HG02763 (cell line): Measurements from ENCODE around the gene CACNA1A.

Experiments used
- ATAC-seq: cut with Tn5 transposase; IDR thresholded peaks from one replicate; pipeline ENCODE4 v1.9.1; 2021; ENCODE audit warnings: mild to moderate bottlenecking, moderate library complexity; ENCODE audit not compliant: unreplicated experiment

The CACNA1A gene

DNA sequence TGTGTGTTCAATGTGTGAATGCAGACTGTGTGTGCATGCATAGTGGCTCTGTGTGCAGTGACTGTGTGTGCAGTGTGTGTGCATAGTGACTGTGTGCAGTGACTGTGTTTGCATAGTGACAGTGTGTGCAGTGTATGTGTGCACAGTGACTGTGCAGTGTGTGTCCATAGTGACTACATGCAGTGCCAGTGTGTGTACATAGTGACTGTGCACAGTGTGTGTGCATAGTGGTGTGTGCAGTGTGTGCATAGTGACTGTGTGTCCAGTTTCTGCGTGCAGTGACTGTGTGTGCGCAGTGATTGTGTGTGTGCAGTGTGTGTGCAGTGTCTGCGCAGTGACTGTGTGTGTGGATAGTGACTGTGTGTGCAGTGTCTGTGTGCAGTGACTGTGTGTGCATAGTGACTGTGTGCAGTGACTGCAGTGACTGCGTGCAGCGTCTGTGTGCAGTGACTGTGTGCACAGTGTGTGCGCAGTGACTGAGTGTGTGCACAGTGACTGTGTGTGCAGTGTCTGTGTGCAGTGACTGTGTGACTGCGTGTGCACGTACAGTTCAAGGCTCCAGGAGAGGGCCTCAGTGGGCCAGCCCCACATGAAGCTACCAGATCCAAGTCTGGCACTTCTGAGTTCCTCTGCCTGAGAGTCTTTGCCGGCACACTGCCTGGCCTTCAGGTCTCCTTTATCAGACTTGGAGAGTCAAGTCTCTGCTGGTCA lies 265.8 kb downstream of the CACNA1A start:
- ATAC-seq = no peak

GRCh38 chr19:13238891-13239534 lies 267.3 kb downstream of the CACNA1A start:
- ATAC-seq = no peak

DNA sequence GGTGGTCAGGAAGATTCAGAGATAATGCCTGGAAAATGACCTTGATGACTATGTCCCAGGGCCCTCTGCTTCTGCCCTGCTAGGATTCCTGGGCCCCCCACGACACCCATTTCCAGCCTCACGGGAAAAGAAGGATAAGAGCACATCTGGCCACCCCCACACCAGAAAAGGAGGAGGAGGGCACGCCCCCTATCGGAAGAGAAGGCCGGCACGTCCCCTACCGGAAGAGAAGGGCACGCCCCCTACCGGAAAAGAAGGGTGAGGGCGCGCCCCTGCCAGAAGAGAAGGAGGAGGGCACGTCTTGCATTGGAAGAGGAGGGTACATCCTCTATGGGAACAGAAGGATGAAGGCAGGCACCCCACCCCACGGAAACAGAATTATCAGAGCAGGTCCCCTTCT lies 271.8 kb downstream of the CACNA1A start:
- ATAC-seq = no peak

DNA sequence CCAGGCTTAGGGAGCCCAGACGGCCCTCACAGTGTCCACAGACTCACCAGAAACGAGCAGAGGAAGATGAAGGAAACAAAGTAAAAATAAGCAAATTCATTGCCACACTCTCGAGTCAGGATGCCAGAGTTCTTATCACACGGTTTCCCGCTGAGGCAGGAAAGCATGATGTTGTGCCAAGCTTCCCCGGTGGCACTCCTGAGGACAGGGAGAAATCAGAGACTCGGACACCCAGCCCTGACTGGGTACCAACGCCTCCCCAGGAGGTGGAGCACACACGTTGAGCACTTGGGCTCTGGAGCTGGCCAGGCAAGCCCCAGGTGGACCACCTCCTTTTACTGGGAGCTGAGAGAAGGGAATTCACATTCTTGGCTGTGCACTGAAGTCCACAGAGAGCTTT lies 274.6 kb downstream of the CACNA1A start:
- no peak for ATAC-seq

- no peak for ATAC-seq
These were observed 277.0 kb downstream of the CACNA1A start for GRCh38 chr19:13229246-13229645.

DNA sequence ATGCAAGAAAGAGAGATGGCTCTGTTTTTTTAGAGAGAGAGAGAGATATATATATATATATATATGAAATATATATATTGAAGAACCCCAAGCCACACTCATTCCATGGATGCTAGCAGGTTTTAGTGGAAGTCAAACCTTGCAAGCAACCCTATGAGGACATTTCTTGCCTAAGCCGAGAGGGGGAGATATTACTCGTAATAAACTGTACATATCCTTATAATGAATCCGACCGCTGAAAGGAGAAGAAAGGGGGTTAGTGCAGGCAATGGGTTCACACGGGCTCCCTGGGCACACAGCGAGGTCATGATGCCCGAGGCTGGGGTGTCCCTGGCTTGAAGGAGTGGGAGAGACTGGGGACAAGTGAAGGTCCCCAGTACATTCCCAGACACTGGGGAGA lies 277.7 kb downstream of the CACNA1A start:
- ATAC-seq = no peak

DNA sequence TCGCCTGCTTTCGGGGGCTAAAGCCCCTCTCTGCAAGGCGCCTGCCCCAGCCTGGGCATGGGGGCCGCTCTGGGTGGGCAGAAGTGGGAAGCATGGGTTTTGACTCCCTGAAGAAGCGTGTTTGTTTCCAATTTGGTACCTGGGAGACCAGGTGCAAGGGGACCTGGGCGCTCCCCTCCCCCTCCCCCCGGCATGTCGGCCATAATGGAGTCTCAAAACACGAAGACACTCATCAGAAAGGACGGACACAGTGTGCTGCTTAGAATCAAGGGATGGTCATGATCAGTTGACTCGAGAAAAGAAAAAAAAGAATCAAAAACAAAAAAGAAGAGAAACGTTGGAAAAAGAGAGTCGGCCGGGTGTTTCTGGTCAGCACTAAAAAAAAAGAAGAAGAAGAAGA lies 279.3 kb downstream of the CACNA1A start:
- no peak for ATAC-seq

DNA sequence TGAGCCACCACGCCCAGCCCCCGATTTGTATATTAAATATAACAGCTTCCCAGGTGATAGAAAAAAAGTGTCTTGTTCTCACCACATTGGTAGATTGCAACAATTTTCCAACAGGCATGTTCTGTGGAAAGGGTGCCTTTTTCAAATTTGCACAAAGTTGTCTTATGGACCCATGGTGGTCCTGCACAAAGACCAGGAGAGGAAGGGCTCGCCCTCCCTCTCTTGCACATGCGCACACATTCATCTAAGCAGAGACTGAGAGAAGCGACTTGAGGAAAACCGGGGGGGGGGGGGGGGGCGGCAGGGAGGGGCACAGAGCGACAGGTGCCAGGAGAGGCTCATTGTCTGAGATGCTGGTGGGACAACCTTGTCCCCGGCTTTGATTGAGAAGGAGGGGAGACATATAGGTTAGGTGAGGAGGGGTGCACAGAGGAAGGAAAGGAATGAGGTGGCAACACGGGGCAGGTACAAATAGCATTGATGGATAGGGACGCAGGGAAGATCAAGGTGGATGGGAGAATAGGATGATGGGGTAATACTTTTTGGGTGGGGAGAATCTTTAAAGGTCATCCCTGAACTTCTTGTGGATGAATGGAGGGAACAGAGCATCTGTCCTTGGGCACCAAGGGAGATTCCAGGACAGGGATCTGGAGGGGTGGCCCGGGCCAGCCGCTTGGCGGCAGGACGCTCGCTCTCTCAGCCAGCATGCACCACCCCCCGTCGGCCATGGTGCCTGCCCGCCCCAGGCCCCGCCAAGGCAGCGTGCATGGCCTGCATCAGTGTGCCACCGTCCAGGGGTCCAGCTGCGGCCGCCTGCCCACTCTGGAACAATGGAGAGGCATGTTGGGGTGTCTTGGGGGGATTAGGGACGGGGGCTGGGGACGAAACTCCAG lies 280.1 kb downstream of the CACNA1A start:
- no peak for ATAC-seq

DNA sequence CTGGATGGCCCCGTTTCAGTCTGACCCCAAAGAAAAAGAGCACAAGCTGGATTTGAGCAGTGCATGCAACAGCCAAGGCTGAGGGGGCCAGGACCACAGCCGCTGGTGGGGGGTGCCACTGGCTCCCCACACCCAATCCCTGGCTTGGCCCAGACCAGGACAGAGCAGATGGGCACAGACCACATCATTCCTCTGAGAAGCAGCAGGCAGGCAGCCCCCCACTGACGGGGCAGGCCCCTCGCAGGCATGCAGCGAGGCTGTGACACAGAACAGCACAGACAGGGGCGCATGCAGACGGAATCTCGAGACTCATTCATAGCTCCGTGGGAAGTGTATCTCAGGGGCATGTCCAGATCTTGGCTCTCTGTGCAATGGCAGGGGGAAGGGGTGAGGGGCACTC lies 281.2 kb downstream of the CACNA1A start:
- ATAC-seq = no peak

DNA sequence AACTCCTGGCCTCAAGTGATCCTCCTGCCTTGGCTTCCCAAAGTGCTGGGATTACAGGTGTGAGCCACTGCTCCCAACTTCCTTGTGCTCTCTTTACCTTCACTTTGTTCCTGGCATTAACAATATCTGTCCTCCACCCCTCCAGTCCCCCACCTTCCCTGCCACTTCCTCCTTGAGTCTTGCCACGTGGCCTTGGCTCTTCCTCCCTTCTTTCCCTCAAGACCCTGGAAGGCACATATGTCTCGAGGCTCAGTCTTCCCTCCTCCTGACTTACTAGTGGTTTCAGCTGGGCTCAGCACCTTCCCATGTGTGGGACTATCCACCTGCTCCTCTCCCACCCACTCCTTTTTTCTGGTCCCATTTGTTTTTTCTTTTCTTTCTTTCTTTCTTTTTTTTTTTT lies 285.4 kb downstream of the CACNA1A start:
- no peak for ATAC-seq

DNA sequence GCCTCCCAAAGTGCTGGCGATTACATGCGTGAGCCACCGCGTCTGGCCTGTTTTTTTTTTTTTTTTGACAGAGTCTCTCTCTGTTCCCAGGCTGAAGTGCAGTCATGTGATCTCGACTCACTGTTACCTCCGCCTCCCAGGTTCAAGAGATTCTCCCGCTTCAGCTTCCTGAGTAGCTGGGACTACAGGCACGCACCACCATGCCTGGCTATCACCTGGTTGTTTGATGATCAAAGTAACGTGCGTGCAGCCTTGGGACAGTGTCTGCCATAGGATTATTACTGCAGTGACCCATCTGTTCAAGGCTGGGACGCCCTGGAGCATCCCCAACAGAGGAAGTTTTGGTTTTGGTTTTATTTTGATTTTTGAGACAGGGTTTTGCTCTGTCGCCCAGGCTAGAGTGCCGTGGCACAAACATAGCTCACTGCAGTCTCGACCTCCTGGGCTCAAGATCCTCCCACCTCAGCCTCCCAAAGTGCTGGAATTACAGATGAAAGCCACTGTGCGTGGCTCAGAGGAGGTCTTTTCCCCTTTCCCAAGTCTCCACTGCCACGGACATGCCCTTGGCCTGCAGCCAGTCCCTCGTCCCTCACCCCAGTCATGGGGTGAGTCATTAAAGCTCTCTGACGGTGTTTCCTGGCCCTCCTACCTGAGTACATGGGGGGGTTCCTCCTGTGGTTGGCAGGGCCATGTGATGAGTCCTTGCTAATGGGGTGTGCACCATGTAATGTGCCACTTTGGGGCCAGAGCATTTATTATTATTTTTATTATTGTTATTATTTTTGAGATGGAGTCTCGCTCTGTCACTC lies 290.5 kb downstream of the CACNA1A start:
- ATAC-seq = no peak

DNA sequence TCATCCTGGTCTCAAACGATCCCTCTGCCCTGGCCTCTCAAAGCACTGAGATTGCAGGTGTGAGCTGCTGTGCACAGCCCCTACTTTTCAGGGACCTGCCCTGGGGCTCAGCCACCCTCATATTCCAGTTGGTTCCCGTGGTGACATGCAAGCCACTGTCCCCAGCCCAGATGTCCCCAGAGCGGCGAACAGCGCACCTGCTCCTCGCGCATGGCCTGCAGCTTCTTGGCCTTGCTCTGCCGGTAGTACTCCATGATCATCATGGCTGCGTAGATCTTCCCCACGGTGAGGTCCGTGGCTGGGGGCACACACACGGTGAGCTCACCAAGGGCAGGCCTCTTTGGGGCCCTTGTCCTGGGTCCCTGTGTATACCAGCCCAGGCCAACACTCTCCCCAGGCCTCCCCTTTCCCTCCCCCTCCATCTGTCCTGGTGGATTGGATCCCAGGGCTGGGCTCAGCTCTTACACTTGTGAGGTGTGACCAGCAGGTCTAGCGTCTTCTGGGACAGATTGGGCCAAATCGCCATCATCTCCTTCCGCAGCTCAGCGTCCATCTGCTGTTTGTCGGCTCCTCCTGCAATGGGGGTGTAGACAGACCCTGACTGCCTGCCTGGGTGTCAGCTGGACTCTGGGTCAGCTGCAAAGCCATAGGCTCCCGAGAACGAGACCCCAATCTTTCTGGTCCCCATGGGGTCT lies 292.1 kb downstream of the CACNA1A start:
- no peak for ATAC-seq

GRCh38 chr19:13212759-13213330 lies 293.4 kb downstream of the CACNA1A start:
- no peak for ATAC-seq

DNA sequence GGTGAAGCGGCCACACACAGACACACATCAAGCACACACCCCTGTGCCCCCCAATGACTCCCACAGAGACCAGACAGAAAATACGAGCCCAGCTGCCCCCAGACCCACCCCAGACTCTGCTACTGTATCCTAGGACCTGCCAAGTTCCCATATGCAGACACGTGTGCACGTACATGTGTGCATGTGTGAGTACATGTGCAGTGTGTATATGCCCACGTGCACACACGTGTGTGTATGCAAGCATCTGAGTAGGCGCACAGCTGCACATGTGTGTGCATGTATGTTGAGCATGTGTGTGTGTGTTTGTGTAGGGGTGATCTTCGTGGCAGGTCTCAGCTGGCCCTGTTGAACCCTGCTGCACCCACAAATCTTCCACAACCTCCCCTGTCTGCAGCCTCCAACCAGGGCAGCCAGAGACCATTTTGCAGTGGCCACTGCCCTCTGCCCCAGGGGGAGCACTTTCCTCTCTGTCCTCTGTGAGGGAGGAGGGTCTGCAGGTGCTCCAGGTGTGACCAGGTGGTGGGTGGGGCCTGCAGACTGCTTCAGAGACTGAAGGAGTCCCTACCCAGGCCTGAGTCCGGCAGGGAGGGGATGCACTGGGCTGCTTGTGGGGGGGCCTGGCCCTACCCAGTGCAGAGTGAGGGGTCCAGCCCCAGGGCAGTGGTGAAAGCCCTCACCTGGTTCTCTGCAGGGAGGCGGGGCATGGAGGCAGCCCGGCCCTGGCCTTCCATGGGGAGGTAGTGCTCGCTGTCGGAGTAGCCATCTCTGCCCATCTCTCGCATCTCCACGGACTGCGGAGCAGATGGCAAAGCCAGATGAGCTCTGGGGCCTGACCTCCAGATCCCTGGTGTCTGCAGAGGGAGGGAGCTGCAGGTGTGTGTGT lies 294.6 kb downstream of the CACNA1A start:
- ATAC-seq = no peak

DNA sequence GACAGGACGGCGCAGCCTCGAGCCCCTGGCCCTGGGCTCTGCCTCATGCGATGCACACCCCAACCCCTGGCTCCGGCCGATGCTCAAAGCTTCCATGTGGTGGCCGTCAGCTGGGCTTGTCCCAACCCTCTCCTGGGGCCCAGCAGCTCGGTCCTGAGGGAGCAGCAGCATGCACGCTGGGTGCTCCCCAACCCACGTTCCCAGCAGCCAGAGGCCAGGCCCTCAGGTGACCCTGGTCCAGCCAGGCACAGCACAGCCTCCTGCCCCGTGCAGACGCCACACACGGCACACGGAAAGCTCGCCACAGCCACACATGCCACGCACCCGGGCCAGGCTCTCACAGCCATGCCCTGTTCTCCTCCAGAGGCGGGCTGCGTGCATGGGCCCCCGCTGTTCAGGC lies 295.3 kb downstream of the CACNA1A start:
- no peak for ATAC-seq

DNA sequence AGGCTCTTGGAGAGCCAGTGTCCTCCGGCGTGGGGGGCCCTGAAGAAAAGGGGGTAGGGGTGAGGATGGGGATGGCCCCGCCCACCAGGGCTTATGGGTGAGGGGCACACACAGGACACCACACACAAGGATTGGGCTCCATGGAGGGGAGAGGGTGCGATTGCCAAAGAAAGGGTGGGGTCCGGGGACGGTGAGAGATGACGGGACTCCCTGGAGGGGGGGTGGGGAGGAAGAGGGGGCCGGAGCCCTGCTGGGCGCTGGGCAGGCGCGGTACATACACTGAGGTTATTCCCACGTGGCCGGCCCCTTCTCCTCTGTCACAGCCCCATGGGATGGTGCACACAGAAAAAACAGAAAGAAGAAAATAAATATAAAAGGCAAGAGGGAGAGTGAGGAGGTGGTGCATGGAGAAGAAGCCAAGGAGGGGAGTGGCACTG lies 295.9 kb downstream of the CACNA1A start:
- no peak for ATAC-seq

GRCh38 chr19:13209484-13210338 lies 296.6 kb downstream of the CACNA1A start:
- no peak for ATAC-seq
